CD4-positive, alpha-beta T cell treated with Interleukin-17A for 1 hour (primary cell): Measurements from ENCODE around the gene PLPP2.
"Not testable (repeated sequence)": the region's sequence is repeated elsewhere in the genome, so short reads cannot be mapped to it uniquely, and the experiment has no call there.

ENCODE experiments used
- DNase-seq: peaks from one replicate; pipeline ENCODE4 v3.0.0-alpha.2; 2020

PLPP2 gene

GRCh38 chr19:262125-262524 is 29.1 kb downstream of the PLPP2 start:
- no peak for DNase-seq

- not testable (repeated sequence) for DNase-seq
These were observed 34.4 kb downstream of the PLPP2 start for GRCh38 chr19:256804-257203.

DNA sequence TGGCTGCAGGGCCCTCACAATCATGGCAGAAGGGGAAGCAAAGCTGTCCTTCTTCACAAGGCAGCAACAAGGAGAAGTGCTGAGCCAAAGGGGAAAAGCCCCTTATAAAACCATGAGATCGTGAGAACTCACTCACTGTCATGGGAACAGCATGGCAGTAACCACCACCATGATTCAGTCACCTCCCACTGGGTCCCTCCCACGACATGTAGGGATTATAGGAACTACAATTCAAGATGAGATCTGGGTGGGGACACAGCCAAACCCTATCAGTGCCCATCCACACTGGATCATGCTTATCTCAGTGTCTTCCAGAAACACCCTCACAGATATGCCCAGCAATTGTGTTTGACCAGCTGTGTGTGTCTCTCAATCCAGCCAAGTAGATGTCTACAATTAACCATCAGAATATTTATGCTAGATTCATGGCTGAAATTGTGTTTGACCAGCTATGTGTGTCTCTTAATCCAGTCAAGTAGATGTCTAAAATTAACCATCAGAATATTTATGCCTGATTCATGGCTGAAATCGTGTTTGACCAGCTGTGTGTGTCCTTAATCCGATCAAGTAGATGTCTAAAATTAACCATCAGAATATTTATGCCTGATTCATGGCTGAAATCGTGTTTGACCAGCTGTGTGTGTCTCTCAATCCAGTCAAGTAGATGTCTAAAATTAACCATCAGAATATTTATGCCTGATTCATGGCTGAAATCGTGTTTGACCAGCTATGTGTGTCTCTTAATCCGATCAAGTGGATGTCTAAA is 38.6 kb downstream of the PLPP2 start:
- DNase-seq = not testable (repeated sequence)

DNA sequence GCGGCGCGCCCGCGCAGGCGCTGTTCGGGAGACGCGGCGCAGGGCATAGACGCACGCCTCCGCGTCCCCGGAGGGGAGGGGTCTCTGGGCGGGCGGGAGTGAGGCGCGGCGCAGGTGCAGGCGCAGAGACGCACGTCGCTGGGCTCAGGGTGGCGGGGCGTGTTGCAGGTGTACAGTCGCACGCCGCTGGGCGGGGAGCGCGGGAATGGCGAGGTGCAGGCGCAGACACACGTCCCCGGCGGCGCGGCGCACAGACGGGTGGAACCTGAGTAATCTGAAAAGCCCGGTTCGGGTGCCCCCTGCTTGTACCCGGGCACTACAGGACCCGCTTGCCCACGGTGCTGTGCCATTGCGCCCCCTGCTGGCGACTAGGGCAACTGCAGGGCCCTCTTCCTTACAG is 44.7 kb downstream of the PLPP2 start:
- no peak for DNase-seq

GRCh38 chr19:245900-246299 is 45.3 kb downstream of the PLPP2 start:
- not testable (repeated sequence) for DNase-seq

- no peak for DNase-seq
These were observed 45.7 kb downstream of the PLPP2 start for GRCh38 chr19:245457-245856.
